Esophagus squamous epithelium (tissue), 4 donors: ENCODE results near the gene TOP3A.

ENCODE experiments used
- POLR2A ChIP-seq, 4 donors: fragments of 450-650 bp; IDR thresholded peaks; one replicate each; pipeline ENCODE4 v1.6.1; 2017; ENCODE audit warnings: antibody characterized with exemption in 4 of 4, mild to moderate bottlenecking in 4 of 4, moderate library complexity in 3 of 4
- TF ChIP-seq, protein P1 (sequence below), 6 experiments: fragments of 450-650 bp in 4 of 6; fragments of 200-600 bp in 2 of 6; sonication (generic) in 2 of 6; IDR thresholded peaks; one replicate each; pipeline ENCODE4 v1.5.1; 2016 to 2019; ENCODE audit warnings: antibody characterized with exemption in 6 of 6, mild to moderate bottlenecking in 4 of 6, moderate library complexity in 4 of 6

DNA sequence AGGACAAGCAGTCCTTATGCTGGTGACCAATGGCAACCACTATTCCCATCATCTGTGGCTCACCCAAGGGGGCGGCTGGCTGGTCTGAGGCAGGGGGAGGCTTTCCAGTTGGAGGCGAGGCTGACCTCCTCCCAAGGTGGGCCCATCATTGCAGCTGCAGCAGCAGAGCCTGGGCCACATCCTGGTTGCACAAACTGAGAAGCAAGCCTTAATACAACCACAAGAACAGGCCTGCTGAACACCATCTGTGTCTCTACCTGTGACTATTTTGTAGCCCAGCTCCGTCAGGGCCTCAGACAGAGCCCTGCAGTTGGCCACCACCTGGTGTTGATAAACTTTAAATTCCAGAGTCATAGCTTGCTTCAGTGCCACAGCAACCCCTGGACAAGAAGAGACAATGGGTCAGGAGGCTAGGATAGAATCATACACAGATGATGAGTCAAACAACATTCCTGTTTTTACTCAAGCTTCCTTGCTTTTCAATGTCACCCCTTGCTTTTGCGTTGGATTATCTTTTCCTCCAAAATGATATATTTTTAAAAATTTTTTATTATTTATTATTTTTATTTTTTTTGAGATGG lies 18.2 kb upstream of the TOP3A start:
- TF ChIP-seq, protein P1, sequence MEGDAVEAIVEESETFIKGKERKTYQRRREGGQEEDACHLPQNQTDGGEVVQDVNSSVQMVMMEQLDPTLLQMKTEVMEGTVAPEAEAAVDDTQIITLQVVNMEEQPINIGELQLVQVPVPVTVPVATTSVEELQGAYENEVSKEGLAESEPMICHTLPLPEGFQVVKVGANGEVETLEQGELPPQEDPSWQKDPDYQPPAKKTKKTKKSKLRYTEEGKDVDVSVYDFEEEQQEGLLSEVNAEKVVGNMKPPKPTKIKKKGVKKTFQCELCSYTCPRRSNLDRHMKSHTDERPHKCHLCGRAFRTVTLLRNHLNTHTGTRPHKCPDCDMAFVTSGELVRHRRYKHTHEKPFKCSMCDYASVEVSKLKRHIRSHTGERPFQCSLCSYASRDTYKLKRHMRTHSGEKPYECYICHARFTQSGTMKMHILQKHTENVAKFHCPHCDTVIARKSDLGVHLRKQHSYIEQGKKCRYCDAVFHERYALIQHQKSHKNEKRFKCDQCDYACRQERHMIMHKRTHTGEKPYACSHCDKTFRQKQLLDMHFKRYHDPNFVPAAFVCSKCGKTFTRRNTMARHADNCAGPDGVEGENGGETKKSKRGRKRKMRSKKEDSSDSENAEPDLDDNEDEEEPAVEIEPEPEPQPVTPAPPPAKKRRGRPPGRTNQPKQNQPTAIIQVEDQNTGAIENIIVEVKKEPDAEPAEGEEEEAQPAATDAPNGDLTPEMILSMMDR (IDR thresholded peaks at IDR 0.05), result no peak
- no peak for TF ChIP-seq POLR2A (IDR thresholded peaks at IDR 0.05)
